Measurements from ENCODE around the gene GALNT3.

- TF ChIP-seq POLR2AphosphoS5 (IDR thresholded peaks at IDR 0.05; ENCODE audit: low read depth, low read length) (no peak), TAF1 (IDR thresholded peaks at IDR 0.05; ENCODE audit: borderline replicate concordance, low read depth, low read length) (no peak), POLR2A (IDR thresholded peaks at IDR 0.05; ENCODE audit: low read depth, low read length) (no peak)
Observed at GRCh38 chr2:165790466-165790865, 3.6 kb downstream of the GALNT3 start.

Measured in GM12892 (cell line).